Common myeloid progenitor, CD34-positive (primary cell): Measurements from ENCODE around the gene ZNF331. TPM values are rescaled to one million over a fixed set of nuclear protein-coding genes. Genes with fewer than 3 reads are reported as not detected.
A peak's percentile ranks its signal among the peaks of the same experiment; 100 is the strongest.
"Not testable (repeated sequence)": the region's sequence is repeated elsewhere in the genome, so short reads cannot be mapped to it uniquely, and the experiment has no call there.

Experiments used
- CTCF ChIA-PET: fragments of 350-600 bp; sonication (Branson Sonifier 250); formaldehyde crosslinking; loops from one replicate; lab custom pipeline; 2021; ENCODE audit warnings: antibody characterized with exemption; lab: Charles Lee
- POLR2A ChIA-PET: fragments of 350-600 bp; sonication (Branson Sonifier 250); formaldehyde crosslinking; loops from one replicate; lab custom pipeline; 2021; ENCODE audit warnings: antibody characterized with exemption; lab: Charles Lee
- DNase-seq, 3 donors: peaks; one replicate each; pipeline versions ENCODE4 v3.0.0 to v3.0.0-alpha.2; 2013
- H3K27ac ChIP-seq, 2 experiments: 1 replicate in 1 of 2; 2 replicates in 1 of 2; pipeline ENCODE4 v1.7.0; 2013; ENCODE audit warnings: inconsistent platforms in 2 of 2, low read length in 2 of 2, mild to moderate bottlenecking in 2 of 2, low read depth in 1 of 2, moderate library complexity in 1 of 2; ENCODE audit not compliant: severe bottlenecking in 2 of 2, insufficient read depth in 1 of 2, poor library complexity in 1 of 2
- H3K27me3 ChIP-seq, 5 experiments: replicated peaks in 2 of 5; 1 replicate in 3 of 5; 2 replicates in 2 of 5; pipeline versions ENCODE4 v1.6.1 to v1.7.0; 2013; ENCODE audit warnings: low read length in 4 of 5, mild to moderate bottlenecking in 2 of 5, moderate library complexity in 2 of 5, inconsistent platforms in 1 of 5; ENCODE audit not compliant: insufficient read depth in 5 of 5, control insufficient read depth in 4 of 5
- H3K36me3 ChIP-seq, 4 experiments: 1 replicate in 2 of 4; 2 replicates in 2 of 4; pipeline versions ENCODE4 v1.6.1 to v1.7.0; 2013; ENCODE audit warnings: low read length in 3 of 4, control low read depth in 1 of 4, mild to moderate bottlenecking in 1 of 4; ENCODE audit not compliant: control insufficient read depth in 4 of 4, insufficient read depth in 4 of 4
- H3K4me1 ChIP-seq, 4 experiments: 1 replicate in 3 of 4; 2 replicates in 1 of 4; pipeline versions ENCODE4 v1.6.1 to v1.7.1; 2013; ENCODE audit warnings: low read length in 3 of 4, mild to moderate bottlenecking in 3 of 4, control low read depth in 1 of 4, inconsistent platforms in 1 of 4, moderate library complexity in 1 of 4; ENCODE audit not compliant: control insufficient read depth in 4 of 4, insufficient read depth in 4 of 4; ENCODE audit errors: control extremely low read depth in 1 of 4
- H3K4me3 ChIP-seq, 7 experiments: 1 replicate in 4 of 7; 2 replicates in 3 of 7; pipeline versions ENCODE4 v1.5.1 to v1.7.0; 2013; ENCODE audit warnings: mild to moderate bottlenecking in 7 of 7, low read length in 6 of 7, moderate library complexity in 6 of 7, inconsistent platforms in 2 of 7, low read depth in 2 of 7, control low read depth in 1 of 7; ENCODE audit not compliant: insufficient read depth in 4 of 7, control insufficient read depth in 1 of 7; ENCODE audit errors: extremely low read depth in 1 of 7
- H3K9me3 ChIP-seq, 5 experiments: 1 replicate in 4 of 5; 2 replicates in 1 of 5; pipeline versions ENCODE4 v1.6.1 to v1.7.1; 2013; ENCODE audit warnings: low read length in 4 of 5, mild to moderate bottlenecking in 2 of 5, inconsistent platforms in 1 of 5, low read depth in 1 of 5, moderate library complexity in 1 of 5; ENCODE audit not compliant: control insufficient read depth in 4 of 5, insufficient read depth in 2 of 5; ENCODE audit errors: control extremely low read depth in 1 of 5
- WGBS: methylation state at CpG from one replicate; pipeline ENCODE4 v1.1.5; 2013; ENCODE audit not compliant: insufficient coverage; 5-methylcytosine and 5-hydroxymethylcytosine counted together
- polyA plus RNA-seq: library from polyadenylated mRNA; unstranded; fragments of 120-200 nt; gene quantifications from one replicate; pipeline ENCODE4 v1.2.1, GENCODE V29; 2013

Gene ZNF331
- 14.0 TPM for polyA plus RNA-seq

- Histone ChIP-seq H3K27me3 (no peaks in the 10 kb centered on the region), H3K4me3 (peak within 1 kb of the TSS; percentile 10 to 95 (median 75)), H3K27ac (peak within 1 kb of the TSS; percentile 61 to 79), H3K36me3 (peaks cover 2 to 5% (median 4%) of the 10 kb centered on the region in 4 experiments), H3K9me3 (no peaks in the 10 kb centered on the region), H3K4me1 (peaks cover 0 to 8% (median 3%) of the 10 kb centered on the region in 4 experiments)
- WGBS, result 63% methylated on average over 69 of the region's 81 CpGs
- DNase-seq, result peak; percentile 85 to 91 (median 91)
- CTCF ChIA-PET, result interaction anchor here (1.2 to 1.4 kb wide), 2 partner anchors 10 to 27 kb away, joined by 3 read pairs; no protein-coding TSS in a partner anchor
- POLR2A ChIA-PET, result interaction anchor here (0.6 kb wide), 1 partner anchor 922 kb away, joined by 4 read pairs; no protein-coding TSS in a partner anchor
Observed at GRCh38 chr19:53537521-53538377, at the start of gene ZNF331. TSS of gene ZNF331 (plus strand) at chr19:53538145. CDS start at chr19:53569377, 31,232 bp downstream.

GRCh38 chr19:53492153-53492552 is 45.8 kb upstream of the ZNF331 start:
- peaks cover 6 to 59% (median 46%) of the 10 kb centered on the region in 5 experiments for H3K9me3 ChIP-seq

GRCh38 chr19:53497311-53498023 is 40.5 kb upstream of the ZNF331 start:
- POLR2A ChIA-PET, CTCF ChIA-PET, H3K4me1 ChIP-seq, H3K27ac ChIP-seq, H3K4me3 ChIP-seq, DNase-seq, H3K36me3 ChIP-seq, H3K27me3 ChIP-seq: not testable (repeated sequence)
- peaks cover 2 to 22% (median 11%) of the 10 kb centered on the region in 5 experiments for H3K9me3 ChIP-seq
- WGBS, result 71% methylated on average over 8 of the region's 11 CpGs

More at GRCh38 chr19:53492153-53492552, 45.8 kb upstream of the ZNF331 start:
- ChIA-PET CTCF (no interaction called here), POLR2A (no interaction called here)
- WGBS, result 100% methylated on average over 1 of the region's 5 CpGs
- no peaks in the 10 kb centered on the region for H3K4me1 ChIP-seq
- no peak for DNase-seq
- H3K4me3 ChIP-seq, result no peak overlapping the region
- peaks cover 18 to 59% (median 45%) of the 10 kb centered on the region in 4 experiments for H3K36me3 ChIP-seq
- no peaks in the 10 kb centered on the region for H3K27me3 ChIP-seq
- H3K27ac ChIP-seq, result no peak overlapping the region

GRCh38 chr19:53498024-53498395 is 39.9 kb upstream of the ZNF331 start:
- H3K36me3 ChIP-seq, H3K4me3 ChIP-seq, DNase-seq, CTCF ChIA-PET, H3K27ac ChIP-seq, H3K27me3 ChIP-seq, H3K4me1 ChIP-seq, POLR2A ChIA-PET: not testable (repeated sequence)
- H3K9me3 ChIP-seq, result peaks cover 0 to 17% (median 6%) of the 10 kb centered on the region in 5 experiments
- WGBS, result 58% methylated on average over 2 of the region's 4 CpGs

- H3K27me3 ChIP-seq, H3K4me1 ChIP-seq, H3K27ac ChIP-seq, DNase-seq, H3K4me3 ChIP-seq, CTCF ChIA-PET, H3K9me3 ChIP-seq, POLR2A ChIA-PET, H3K36me3 ChIP-seq: not testable (repeated sequence)
- 56% methylated on average over 5 of the region's 7 CpGs for WGBS
Observed at GRCh38 chr19:53503151-53503550, 34.8 kb upstream of the ZNF331 start.

GRCh38 chr19:53503671-53504364 is 34.1 kb upstream of the ZNF331 start:
- H3K4me1 ChIP-seq, result not testable (repeated sequence)

More at GRCh38 chr19:53503671-53504364, 34.1 kb upstream of the ZNF331 start:
- no CpG with 5 or more reads among the region's 14 CpGs for WGBS
- H3K36me3 ChIP-seq, H3K9me3 ChIP-seq, POLR2A ChIA-PET, H3K27ac ChIP-seq, H3K27me3 ChIP-seq, CTCF ChIA-PET: not testable (repeated sequence)
- peak in 1 of 3 donors; percentile 26 for DNase-seq
- H3K4me3 ChIP-seq, result peak overlapping the region in 2 of 7 experiments; percentile 11 to 52
